GM18499 (cell line): ENCODE results near the gene GNB5.
"Not testable (repeated sequence)": the region's sequence is repeated elsewhere in the genome, so short reads cannot be mapped to it uniquely, and the experiment has no call there.

Experiments
- ATAC-seq: cut with Tn5 transposase; IDR thresholded peaks from one replicate; pipeline ENCODE4 v1.9.1; 2021; ENCODE audit warnings: moderate number of reproducible peaks; ENCODE audit not compliant: insufficient read depth, unreplicated experiment

The GNB5 gene

DNA sequence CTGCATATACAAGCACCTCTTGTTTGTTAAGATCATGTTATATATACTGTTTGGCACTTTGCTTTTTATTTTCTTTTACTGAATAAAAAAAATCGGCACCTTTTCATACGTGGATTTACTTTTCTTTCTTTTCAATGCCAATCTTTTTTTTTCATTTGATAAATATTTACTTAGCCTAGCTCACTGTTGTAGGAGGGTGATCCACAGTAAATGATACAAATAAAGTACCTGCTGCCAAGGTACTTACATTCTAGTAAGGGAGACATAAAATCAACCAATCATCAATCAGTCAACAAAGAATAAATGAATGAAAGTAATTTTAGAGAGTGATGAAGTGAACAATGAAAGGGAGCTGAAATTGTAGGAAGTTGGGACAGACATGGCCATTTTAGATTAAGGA is 18.3 kb downstream of the GNB5 start:
- ATAC-seq: no peak

DNA sequence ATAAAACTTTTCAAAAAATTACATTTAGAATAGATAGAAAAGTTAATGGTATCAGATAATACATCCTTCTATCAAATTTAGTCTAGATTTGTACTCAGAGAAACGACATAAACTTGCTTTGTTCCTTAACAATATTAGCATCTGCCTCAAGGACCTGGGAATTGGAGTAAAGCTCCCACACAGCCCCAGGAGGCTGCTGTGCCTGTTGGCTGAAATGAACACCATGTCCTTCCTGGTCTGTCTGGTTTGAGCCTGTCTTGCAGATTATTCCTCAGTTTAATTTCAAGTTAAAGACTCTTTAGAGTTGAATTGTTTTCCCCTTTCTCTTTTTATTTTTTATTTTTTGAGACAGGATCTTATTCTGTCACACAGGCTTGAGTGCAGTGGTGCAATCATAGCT is 19.4 kb downstream of the GNB5 start:
- no peak for ATAC-seq

DNA sequence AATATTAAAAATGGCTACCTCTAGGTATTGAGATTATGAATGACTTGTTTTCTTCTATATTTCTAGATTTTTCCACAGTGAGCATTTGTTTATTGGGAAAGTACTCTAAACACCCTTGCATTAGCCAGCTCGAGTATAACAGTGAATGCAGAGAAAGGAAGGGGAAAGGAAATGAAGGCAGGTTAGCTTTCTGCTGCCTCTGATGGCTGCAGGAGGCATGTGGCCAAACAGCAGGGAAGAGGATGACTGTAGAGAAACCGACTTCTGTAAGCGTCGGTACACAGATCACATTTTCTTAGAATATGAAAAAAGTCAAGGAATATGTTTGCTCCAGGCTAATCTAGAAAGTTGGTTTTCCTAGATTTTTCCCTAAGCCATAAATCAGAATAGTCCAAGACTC is 19.8 kb downstream of the GNB5 start:
- no peak for ATAC-seq

DNA sequence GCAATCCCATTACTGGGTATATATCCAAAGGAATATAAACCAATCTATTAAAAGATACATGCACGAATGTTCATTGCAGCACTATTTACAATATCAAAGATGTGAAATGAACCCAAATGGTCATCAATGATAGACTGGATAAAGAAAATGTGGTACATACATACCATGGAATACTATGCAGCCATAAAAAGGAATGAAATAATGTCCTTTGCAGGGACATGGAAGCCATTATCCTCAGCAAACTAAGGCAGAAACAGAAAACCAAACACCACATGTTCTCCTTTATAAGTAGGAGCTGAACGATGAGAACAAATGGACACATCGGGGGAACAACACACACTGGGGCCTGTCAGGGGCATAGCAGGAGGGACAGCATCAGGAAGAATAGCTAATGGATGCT is 21.0 kb downstream of the GNB5 start:
- not testable (repeated sequence) for ATAC-seq

DNA sequence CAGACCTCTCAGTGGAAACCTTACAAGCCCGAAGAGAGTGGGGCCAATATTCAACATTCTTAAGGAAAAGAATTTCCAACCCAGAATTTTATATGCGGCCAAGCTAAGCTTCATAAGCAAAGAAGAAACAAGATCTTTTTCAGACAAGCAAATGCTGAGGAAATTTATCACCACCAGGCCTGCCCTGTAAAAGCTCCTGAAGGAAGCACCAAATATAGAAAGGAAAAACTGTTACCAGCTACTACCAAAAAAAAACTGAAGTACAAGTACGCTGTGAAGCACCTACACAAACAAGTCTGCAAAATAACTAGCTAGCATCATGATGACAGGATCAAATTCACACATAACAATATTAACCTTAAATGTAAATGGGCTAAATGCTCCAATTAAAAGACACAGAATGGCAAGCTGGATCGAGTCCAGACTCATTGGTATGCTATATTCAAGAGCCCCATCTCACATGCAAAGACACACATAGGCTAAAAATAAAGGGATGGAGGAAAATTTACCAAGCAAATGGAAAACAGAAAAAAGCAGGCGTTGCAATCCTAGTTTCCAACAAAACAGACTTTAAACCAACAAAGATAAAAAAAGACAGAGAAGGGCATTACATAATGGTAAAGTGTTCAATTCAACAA is 25.6 kb downstream of the GNB5 start:
- ATAC-seq: not testable (repeated sequence)

DNA sequence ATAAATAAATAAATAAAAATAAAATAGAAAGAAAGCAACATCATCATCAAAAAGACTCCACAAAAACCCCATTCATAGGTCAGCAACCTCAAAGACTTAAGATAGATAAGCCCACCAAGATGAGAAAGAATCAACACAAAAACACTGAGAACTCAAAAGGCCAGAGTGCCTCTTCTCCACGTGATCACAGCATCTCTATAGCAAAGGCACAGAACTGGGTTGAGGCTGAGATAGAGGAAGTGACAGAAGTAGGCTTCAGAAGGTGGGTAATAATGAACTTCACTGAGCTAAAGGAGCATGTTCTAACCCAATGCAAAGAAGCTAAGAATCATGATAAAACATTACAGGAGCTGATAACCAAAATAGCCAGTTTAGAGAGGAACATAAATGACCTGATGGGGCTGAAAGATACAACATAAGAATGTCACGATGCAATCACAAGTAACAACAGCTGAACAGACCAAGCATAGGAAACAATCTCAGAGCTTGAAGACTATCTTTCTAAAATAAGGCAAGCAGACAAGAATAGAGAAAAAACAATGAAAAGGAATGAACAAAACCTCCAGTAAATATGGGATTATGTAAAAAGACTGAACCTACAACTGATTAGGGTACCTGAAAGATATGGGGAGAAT is 26.4 kb downstream of the GNB5 start:
- ATAC-seq: no peak

DNA sequence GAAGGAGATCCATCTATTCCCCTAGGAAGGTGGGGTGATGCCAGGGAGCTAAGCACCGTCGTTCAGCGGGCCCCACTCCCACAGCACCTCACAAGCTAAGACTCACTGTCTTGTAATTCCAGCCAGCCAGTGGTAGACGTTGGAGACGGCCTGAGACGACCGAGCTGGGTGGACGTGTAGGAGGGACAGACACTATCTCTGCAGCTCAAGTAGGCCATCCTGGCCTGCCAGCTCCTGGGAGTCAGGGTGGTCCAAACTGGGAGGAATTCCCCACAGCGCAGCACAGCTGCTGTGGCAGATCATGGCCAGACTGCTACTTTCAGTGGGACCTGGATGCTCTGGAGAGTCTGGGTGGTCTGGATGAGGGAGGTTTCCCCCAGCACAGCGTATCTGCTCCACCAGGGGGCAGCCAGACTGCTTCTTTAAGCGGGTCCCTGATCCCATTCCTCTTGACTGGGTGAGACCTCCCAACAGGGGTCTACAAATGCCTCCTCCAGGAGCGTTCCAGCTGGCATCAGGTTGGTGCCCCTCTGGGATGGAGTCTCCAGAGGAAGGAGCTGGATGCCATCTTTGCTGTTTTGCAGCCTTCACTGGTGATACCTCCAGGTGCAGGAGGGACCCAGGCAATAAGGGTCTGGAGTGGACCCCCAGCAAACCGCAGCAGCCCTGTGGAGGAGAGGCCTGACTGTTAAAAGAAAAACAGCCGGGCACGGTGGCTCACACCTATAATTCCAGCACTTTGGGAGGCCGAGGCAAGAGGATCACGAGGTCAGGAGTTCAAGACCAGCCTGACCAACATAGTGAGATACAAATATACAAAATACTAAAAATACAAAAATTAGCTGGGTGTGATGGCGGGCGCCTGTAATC is 27.6 kb downstream of the GNB5 start:
- no peak for ATAC-seq

DNA sequence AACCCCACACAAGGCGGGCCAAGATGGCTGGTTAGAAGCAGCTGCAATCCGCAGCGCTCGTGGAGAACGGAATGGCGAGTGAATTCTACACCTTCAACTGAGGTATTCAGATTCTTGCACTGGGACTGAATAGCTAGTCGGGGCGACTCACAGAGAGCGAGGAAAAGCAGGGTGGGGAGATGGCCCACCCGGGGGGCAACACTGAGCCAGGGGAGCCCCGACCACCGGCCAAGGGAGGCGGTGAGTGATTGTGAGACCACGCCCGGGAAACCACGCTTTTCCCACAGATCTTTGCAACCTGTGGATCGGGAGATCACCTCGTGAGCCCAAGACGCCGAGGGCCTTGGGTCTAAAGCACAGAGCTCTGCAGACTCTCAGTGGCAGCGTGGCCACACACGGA is 28.3 kb downstream of the GNB5 start:
- no peak for ATAC-seq

DNA sequence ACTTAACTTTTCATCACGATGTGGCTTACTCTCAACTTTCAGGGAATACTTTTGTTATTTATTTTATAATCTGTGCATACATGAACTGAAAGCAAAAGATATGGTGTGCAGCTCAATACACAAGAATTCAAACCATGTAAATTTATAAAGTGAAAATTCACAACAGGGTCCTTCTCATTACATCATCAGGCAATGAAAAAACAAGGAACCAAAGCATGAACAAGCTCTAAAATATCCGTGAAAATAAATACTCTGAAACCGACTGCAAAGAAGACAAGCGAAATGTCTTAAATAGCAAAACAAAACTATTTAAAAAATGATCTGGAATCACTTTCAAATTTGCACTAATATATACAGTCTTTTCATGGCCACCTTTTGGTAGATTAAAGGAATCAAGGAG is 28.9 kb downstream of the GNB5 start:
- no peak for ATAC-seq

DNA sequence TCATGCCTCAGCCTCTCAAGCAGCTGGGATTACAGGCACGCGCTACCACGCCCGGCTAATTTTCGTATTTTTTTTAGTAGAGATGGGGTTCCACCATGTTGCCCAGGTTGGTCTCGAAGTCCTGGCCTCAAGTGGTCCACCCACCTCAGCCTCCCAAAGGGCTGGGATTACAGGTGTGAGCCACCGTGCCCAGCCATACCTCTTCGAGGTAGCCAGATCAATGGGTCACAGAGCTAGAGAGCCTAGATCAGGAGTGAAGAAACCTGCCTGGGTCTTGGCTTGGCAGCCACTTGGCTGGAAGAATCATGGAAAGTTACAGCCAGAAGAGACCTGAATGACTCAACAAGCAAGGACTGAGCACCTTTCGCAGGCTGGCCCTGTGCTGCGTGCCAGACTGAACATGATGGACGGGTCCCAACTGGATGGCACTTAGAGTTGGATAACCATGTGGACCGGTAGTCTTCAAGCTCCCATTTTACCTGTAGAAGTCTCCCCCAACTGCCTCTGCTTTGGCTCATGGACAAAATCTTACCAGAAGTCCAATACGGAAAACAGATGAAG is 29.7 kb downstream of the GNB5 start:
- ATAC-seq: no peak

DNA sequence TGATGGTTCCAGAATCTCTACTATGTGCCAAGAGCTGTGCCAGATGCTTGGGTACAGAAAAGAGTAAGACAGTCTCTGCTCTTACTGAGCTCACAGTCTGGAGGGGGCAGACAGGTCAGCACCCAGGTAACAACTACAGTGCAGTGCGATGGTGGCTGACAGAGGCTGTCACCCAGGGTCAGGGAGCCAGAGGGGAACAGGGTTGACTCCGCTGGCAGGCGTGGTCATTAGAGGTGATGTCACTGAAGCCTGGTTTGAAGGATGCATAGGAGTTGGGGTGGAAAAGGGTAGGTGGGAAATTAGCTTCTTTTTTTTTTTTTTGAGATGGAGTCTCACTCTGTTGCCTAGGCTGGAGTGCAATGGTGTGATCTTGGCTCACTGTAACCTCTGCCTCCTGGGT is 31.5 kb downstream of the GNB5 start:
- no peak for ATAC-seq

DNA sequence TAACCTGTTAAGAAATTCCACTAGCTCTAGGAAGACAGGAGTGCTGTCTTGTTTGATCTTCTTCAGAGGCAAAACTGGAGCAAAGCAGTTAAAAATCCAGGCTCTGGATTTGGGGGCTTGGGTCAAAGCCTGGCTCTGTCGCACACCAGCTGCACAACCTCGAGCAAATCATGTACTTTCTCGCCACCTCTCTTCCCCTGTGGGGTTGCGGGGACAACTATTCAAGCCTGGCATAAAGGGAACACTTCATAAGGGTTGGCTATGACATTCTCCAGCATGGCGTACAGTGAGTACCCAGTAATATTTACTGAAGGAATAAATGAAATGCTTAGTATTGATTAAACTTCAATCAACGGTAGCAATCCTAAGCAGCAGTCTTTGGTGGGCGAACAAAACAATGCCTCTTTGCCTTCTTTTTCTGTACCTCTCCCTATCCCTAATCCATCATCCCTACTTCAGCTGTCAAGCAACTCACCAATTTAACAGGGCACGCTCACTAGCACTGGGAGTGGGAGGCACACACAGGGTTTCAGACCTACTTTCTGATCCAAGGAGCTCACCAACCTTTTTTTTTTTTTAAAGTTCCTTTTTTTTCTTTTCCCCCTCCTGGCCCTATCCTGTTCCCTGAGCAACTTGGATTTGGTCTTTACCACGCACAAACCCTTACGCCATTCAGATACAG is 33.0 kb downstream of the GNB5 start:
- no peak for ATAC-seq

DNA sequence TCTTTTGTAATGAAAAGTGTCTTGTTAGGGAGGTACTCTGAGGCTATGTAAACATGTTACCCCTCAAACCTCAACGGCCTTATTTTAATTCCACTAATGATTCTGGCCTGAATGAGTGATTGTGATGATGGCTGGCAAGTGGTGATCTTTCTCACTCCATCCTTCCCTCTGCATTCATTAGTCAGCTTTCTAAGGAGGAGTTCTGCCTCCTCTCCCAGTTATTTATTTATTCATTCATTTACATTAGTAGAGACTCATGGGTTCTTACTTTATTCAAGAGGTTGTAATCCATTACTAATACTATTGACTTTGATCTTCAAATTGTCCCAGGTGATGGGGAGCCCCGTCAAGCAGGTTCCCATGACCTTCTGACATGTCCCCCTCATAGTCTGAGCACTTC is 35.3 kb downstream of the GNB5 start:
- ATAC-seq: no peak

DNA sequence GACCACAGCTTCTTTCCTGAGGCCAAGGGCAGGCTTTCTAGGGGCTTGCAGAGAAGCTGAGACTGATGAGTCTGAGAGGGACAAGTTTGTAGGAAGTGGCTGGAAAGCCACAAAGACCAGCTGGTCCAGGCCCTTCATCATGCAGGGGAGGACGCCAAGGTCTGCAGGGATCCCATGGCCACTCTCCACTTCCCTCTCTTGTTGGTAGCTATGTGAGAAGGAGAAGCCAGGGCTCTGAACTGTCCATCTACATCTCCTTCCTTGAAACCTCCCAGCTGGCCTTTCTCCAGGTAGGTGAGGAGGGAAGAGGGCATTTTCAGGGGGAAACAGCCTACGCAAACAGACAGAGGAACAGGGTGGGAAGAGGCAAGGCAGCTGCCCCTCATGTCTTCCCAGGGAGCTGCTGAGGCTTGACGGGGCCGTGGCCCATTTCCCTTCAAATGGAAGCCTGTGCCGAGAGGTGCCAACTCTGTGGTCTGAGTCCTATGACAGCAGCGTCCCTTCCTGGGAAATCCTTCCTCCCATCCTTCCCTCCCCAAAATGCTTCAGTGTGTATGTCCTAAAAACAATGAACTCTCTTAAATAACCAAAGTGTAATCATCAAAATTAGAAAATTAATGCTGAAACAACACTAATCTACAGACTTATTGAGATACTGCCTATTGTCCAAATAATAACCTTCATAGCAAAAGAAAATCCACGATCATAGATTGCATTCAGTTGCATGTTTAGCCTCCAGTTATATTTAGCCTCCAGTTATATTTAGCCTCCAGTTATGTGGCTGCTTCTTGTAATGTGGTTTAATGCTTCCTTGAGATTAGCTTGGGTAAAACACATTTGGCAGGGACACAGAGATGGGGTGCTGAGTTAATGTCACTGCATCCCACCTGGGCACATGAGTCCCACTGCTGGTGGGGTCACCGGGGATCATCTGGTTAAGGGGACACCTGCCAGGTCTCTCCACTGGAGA is 36.0 kb downstream of the GNB5 start:
- no peak for ATAC-seq

DNA sequence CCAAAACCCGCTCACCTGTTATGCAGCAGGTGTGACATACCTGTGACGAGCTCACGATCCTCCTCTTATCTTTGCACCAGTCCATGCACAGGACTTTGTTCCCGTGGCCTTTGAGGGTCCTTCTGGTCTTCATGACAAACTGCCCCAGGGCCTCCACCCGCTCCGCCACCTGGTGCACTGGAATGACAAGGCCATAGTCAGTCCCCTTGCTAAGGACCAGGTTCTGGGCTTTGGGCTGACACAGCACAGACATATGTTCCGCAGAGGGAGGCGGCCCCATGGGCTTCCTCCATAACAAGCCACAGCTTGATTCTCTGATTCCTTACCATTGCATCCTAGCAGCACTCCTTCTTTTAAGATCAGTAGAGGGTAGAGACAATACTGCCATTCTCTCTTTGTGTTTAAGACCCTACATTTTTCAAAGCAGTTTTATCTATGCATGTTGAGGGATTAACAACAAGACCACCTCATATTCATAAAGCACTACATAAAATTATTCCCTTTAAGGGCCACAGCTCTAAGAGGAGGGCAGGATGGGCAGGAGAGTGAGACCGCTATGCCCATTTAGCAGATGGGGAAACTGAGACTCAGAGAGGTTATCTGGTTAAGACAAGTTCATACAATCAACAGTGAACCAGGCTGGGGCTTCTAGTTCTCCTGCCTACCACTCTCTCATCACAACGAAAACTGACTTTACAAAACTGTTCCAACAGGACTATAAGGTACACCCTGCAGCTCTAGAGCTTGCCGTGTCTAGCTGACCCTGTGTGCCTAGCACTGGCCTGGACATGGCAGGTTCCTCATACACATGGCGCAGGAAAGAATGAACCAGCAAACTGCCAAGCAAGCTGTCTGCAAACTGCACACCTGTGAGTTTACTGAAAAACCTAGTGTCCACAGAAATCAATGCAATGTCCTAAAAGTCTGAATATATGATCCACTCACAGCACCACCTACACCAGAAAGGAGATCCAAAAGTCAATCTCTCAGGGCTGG is 37.0 kb downstream of the GNB5 start:
- no peak for ATAC-seq

DNA sequence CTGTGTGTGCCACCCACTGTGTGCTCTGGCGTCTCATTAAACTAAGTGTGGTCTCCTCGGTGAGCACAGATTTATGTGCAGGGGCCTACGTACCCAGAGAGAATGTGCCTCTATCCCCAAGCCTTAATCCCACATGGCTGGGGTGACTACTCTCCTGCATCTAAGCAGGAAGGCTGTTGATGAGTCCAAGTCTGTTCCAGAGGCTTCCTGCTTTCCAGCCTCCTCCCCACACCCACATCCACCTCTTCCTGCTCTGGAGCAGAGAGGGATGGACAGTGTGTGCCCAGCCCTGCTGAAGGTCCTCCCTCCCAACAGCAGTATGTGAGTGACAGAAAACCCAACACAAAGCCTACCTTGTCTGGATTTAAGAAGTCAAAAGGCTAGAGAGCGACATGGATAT is 39.8 kb downstream of the GNB5 start:
- no peak for ATAC-seq

DNA sequence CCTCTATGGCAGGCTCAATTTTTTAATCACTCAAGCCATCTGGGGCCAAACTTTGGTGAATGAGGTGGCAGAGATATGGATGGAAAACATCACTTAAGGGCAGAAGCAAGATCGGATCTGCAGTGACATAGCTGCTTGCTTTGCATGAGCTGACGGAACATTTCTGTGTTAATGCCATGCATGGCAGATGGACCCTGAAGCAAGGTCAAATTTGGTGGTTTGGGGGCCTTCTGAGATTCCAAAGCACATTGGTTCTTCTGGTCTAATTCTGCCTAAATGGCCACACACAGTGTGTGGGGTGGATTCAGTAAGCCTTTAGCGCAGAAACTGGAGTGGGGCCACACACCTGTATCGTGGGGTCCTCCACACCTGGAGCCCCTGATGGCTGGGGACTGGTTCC is 40.3 kb downstream of the GNB5 start:
- ATAC-seq: no peak

DNA sequence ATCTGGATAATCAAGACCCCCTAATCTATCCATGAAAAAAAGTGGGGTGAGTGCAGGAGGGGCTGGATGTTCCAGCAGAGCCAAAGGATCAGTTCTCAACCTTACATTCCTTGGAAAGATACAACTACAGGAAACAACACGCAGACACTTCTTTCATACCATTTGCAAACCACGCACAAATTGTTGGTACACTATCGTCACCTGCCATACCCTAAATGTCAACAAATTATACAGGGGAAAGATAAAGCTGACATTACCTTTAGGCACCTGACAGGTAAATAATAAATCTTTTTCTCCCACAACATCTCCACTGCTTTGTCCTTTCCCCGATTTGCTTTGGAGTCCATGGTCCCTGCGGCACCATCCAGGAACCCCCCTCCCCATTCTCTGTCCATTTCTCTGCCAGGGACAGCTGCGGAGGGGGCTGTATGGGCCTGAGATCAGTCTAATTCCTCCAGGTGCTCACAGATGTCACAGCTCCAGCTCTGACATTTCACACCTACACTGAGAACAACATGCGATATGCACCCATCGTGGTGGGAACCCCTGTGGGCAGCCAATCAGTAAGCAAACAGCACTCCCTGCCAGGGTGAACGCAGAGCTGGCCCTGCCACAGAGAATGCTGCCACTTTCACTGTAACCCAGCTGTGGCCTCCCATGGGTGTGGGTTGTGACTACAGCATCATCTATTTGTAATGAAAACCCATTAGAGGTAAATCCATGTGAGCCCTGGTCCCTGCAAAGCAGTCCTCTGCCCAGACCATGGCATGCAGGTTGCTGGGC is 41.0 kb downstream of the GNB5 start:
- ATAC-seq: no peak
